ENCODE data around the gene MST1. TPM values are rescaled to one million over a fixed set of nuclear protein-coding genes. Genes with fewer than 3 reads are reported as not detected.
"Not testable (repeated sequence)": the region's sequence is repeated elsewhere in the genome, so short reads cannot be mapped to it uniquely, and the experiment has no call there.

MST1 gene
- total RNA-seq, 4 donors from 2014 or later: 12.9 to 24.7 (median 17.4) TPM

DNA sequence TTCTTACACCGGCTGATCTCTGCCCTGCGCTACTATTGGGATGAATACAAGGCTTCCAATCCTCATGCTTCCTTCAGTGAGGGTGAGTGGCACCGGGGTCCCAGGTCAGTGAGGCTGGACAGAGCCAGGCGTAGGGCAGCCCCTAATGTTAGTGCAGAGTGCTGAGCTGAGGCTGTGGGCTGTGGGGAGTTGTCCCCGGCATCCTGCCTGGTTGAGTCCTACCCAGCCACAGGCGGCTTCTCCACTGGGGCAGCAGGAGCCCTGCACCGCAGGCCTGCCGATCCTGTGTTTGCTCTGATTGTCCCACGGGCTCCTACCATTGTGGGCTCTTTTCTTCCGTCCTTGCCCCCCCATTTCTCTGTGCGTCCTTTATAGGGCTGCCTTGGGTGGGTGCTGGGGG is 13.4 kb upstream of the MST1 start:
- intact Hi-C loops (cut with DNase I; ENCODE audit: low total_unique reads): loop anchor here (5.0 kb wide), 1 partner anchor 135 kb away; no protein-coding TSS in a partner anchor
- DNase-seq (ENCODE audit: low spot score in 2 of 2): no peak
- H3K4me3 ChIP-seq (ENCODE audit: low read depth, poor library complexity, severe bottlenecking): no peak overlapping the region
- TF ChIP-seq CTCF (IDR thresholded peaks at IDR 0.05) (no peak), POLR2A (IDR thresholded peaks at IDR 0.05) (no peak)
- WGBS, 2 donors: 93 to 95% methylated on average over 10 to 11 of the region's 11 CpGs

GRCh38 chr3:49701388-49702077 is 12.3 kb upstream of the MST1 start:
- H3K4me3 ChIP-seq (ENCODE audit: low read depth, poor library complexity, severe bottlenecking): no peak overlapping the region
- 84 to 87% methylated on average over 21 of the region's 21 CpGs for WGBS, 2 donors
- intact Hi-C loops (cut with DNase I; ENCODE audit: low total_unique reads): loop anchor here (5.0 kb wide), 1 partner anchor 136 kb away; no protein-coding TSS in a partner anchor
- DNase-seq (ENCODE audit: low spot score in 2 of 2): no peak
- TF ChIP-seq CTCF (IDR thresholded peaks at IDR 0.05) (no peak), POLR2A (IDR thresholded peaks at IDR 0.05) (no peak)

DNA sequence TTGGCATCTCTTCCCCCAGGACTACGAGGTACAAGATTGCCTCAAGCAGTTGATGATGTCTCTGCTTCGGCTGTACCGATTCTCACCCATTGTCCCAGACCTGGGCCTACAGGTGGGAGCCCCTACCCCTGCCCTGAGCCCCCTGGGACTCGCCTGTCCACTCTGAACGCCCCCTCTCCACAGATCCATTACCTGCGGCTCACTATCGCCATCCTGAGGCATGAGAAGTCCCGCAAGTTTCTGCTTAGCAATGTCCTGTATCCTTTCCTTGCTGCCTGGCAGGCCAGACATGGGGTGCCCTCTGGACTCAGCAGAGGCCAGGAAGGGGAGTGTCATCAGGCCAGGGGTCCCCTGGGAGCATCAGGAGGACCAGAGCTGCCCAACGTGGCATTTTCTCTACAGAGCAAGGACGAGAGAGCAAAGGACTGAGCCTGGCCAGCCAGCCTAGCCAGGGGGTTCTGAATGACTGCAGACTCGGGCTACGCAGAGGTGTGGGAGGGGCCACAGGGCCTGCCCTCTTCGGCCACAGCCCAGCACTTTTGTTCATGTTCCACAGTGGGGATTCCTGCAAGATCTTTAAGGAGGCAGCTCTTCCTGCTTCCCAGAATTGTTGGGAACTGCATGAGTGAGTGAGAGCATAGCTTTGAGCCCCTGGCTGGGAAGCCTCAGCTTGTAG is 11.3 kb upstream of the MST1 start:
- intact Hi-C loops (cut with DNase I; ENCODE audit: low total_unique reads): loop anchor here (5.0 kb wide), 1 partner anchor 137 kb away; no protein-coding TSS in a partner anchor
- no peak for DNase-seq (ENCODE audit: low spot score in 2 of 2)

DNA sequence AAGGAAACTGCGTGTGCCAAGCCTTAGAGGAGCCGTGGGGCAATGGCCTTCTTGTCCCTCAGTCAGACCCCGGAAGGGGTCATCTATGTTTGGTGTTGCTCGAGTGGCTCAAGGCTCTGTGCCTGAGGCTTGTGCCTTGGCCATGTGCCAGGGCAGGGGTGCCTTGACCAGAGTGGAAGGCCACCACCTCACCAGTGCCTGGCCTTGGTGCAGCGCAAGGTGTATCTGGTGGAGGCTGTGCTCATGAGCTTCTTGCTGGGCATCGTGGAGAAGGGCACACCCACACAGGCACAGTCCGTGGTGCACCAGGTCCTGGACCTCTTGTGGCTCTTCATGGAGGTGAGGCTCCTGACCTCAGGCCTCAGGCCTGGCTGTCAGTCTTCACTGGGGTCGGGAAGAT is 10.7 kb upstream of the MST1 start:
- DNase-seq (ENCODE audit: low spot score in 2 of 2): no peak
- 78 to 79% methylated on average over 6 to 8 of the region's 8 CpGs for WGBS, 2 donors
- H3K4me3 ChIP-seq (ENCODE audit: low read depth, poor library complexity, severe bottlenecking): no peak overlapping the region
- intact Hi-C loops (cut with DNase I; ENCODE audit: low total_unique reads): loop anchor here (5.0 kb wide), 1 partner anchor 137 kb away; no protein-coding TSS in a partner anchor
- no peak for TF ChIP-seq CTCF (IDR thresholded peaks at IDR 0.05)
- no peak for TF ChIP-seq POLR2A (IDR thresholded peaks at IDR 0.05)

More for the DNA sequence above, 11.3 kb upstream of the MST1 start:
- WGBS, 2 donors: 76 to 82% methylated on average over 13 of the region's 13 CpGs
- TF ChIP-seq POLR2A (IDR thresholded peaks at IDR 0.05) (no peak), CTCF (IDR thresholded peaks at IDR 0.05) (no peak)
- no peak overlapping the region for H3K4me3 ChIP-seq (ENCODE audit: low read depth, poor library complexity, severe bottlenecking)

GRCh38 chr3:49699281-49699979 is 10.2 kb upstream of the MST1 start:
- H3K4me3 ChIP-seq (ENCODE audit: low read depth, poor library complexity, severe bottlenecking): no peak overlapping the region
- DNase-seq (ENCODE audit: low spot score in 2 of 2): no peak
- TF ChIP-seq POLR2A (IDR thresholded peaks at IDR 0.05): no peak
- TF ChIP-seq CTCF (IDR thresholded peaks at IDR 0.05): no peak
- WGBS, 2 donors: 84 to 87% methylated on average over 15 to 16 of the region's 16 CpGs
- intact Hi-C loops (cut with DNase I; ENCODE audit: low total_unique reads): no loop called here

GRCh38 chr3:49695350-49696015 is 6.2 kb upstream of the MST1 start:
- H3K4me3 ChIP-seq (ENCODE audit: low read depth, poor library complexity, severe bottlenecking); intact Hi-C loops (cut with DNase I; ENCODE audit: low total_unique reads); DNase-seq (ENCODE audit: low spot score in 2 of 2): not testable (repeated sequence)
- 89% methylated on average over 3 to 4 of the region's 4 CpGs for WGBS, 2 donors

DNA sequence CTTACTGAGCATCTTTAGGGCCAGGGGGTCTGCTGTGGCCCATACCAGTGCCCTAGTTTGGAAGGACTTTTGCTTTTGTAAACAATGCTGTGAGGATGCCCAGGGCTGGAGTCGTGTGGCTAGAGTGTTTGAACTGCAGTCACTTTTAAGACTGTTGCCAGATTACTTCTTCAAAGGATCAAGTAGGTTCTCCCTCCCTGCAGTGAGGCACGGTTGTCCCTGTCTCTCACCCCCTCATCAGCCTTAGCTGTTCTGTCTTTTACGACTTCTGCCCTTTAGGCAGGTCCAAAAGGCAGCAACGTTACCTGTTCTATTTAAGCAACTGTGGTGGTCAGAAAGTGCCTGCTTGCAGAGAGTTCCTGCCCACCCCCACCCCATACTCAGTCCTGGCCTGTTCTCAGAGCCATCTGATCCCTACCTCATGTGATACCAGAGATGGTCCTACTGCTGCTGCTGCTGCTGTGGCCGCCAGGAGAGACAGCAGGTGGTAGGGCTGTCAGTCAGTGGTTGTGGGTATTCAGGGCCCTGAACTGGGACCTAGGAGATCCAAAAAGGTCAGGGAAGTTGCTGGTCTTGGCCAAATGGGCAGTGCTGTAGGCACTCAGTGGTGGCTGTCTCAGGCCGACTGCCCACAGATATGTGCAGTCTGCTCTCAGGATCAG is 5.3 kb upstream of the MST1 start:
- 66 to 74% methylated on average over 6 of the region's 6 CpGs for WGBS, 2 donors
- intact Hi-C loops (cut with DNase I; ENCODE audit: low total_unique reads); H3K4me3 ChIP-seq (ENCODE audit: low read depth, poor library complexity, severe bottlenecking); DNase-seq (ENCODE audit: low spot score in 2 of 2): not testable (repeated sequence)

DNA sequence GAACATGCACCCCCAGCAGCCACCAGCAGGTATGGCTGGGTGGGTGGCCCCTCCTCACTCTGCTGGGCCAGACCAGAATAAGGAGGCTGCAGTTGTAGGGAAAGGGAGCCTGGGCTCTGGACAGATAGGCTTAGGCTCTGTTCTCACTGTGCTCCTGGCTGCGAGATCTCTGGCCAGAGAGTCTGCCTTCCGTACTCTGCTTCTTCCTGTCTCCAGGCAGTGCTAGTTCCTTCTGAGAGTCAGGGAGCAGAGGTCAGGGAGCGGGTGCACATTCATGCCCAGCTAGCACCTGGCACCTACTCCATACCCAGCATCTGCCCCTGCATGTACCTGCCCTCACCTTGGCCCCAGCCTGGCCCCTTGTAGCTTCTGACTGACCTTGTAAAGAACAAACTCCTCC is 2.2 kb upstream of the MST1 start:
- intact Hi-C loops (cut with DNase I; ENCODE audit: low total_unique reads); DNase-seq (ENCODE audit: low spot score in 2 of 2); H3K4me3 ChIP-seq (ENCODE audit: low read depth, poor library complexity, severe bottlenecking): not testable (repeated sequence)
- WGBS, 2 donors: 74 to 100% methylated on average over 3 of the region's 3 CpGs
